Thyroid gland (tissue), 4 donors: Measurements from ENCODE around the gene HIPK2. TPM values are rescaled to one million over a fixed set of nuclear protein-coding genes. Genes with fewer than 3 reads are reported as not detected.

Experiments
- DNase-seq, 2 donors: peaks; one replicate each; pipeline ENCODE4 v3.0.0-alpha.2; 2019
- H3K27ac ChIP-seq, 3 donors: fragments of 200-600 bp; sonication (generic); 1 replicate in 2 of 3; 2 replicates in 1 of 3; pipeline ENCODE4 v1.5.1; 2016 to 2019; ENCODE audit warnings: mild to moderate bottlenecking in 1 of 3, moderate library complexity in 1 of 3
- H3K27me3 ChIP-seq: fragments of 200-600 bp; sonication (generic); one replicate; pipeline ENCODE4 v1.5.1; 2019
- H3K36me3 ChIP-seq, 2 donors: fragments of 200-600 bp; sonication (generic); one replicate each; pipeline ENCODE4 v1.5.1; 2016 to 2019
- H3K4me1 ChIP-seq, 2 donors: fragments of 200-600 bp; sonication (generic); one replicate each; pipeline ENCODE4 v1.5.1; 2017 to 2019
- H3K4me3 ChIP-seq, 3 donors: fragments of 200-600 bp; sonication (generic); replicated peaks in 1 of 3; 1 replicate in 2 of 3; 2 replicates in 1 of 3; pipeline ENCODE4 v1.5.1; 2016; ENCODE audit warnings: mild to moderate bottlenecking in 1 of 3
- H3K9me3 ChIP-seq: fragments of 200-600 bp; sonication (generic); one replicate; pipeline ENCODE4 v1.5.1; 2017
- POLR2A ChIP-seq, 2 donors: fragments of 450-650 bp; IDR thresholded peaks; one replicate each; pipeline ENCODE4 v1.6.1; 2017; ENCODE audit warnings: antibody characterized with exemption in 2 of 2, mild to moderate bottlenecking in 2 of 2, moderate library complexity in 1 of 2
- WGBS, 2 donors: methylation state at CpG; one replicate each; pipeline ENCODE4 v1.1.5; 2017; 5-methylcytosine and 5-hydroxymethylcytosine counted together
- intact Hi-C: fragments of 100-400 bp; cut with DNase I; formaldehyde crosslinking; loops from one replicate; pipeline ENCODE4 v1.15.1; 2023
- total RNA-seq, 4 donors: library from RNA; depleted of rRNA; stranded (reverse); fragments of >200 nt; gene quantifications; one replicate each; pipeline ENCODE4 v1.2.3, GENCODE V29; 2016
- TF ChIP-seq, protein P1 (sequence below), 6 experiments: fragments of 200-600 bp in 3 of 6; fragments of 450-650 bp in 3 of 6; sonication (generic) in 3 of 6; IDR thresholded peaks; one replicate each; pipeline ENCODE4 v1.5.1; 2016 to 2019; ENCODE audit warnings: antibody characterized with exemption in 6 of 6, mild to moderate bottlenecking in 2 of 6, inconsistent platforms in 1 of 6, moderate library complexity in 1 of 6

Gene HIPK2
- total RNA-seq, 4 donors from 2014 or later: 31.3 to 58.5 (median 41.0) TPM

DNA sequence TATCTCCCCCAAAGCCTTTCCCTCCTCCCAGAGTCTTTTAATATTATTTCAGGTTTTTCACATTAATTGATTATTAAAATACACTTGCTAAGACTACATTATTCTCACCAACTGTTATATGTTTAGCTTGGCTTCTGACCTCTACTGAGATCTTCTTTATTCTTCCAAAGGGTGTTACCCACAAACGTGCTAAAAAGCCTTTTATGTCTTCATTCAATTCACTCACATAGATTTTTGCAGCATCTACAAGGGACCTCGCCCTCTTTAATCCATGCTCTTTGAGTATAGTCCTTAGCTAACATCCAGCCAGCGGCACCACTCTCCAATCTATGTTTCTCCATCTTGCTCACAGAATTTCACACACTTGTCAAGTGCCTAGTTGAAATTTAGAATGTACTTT is 115.9 kb downstream of the HIPK2 start:
- no peak for DNase-seq
- intact Hi-C loops: no loop called here
- peak overlapping the region in 1 of 3 donors; percentile 89 for H3K27ac ChIP-seq
- H3K4me1 ChIP-seq: peaks cover 43 to 50% of the 10 kb centered on the region in 2 donors
- no peaks in the 10 kb centered on the region for H3K36me3 ChIP-seq
- H3K4me3 ChIP-seq: no peak overlapping the region
- no peaks in the 10 kb centered on the region for H3K9me3 ChIP-seq
- no peak for TF ChIP-seq POLR2A (IDR thresholded peaks at IDR 0.05)
- TF ChIP-seq, protein P1, sequence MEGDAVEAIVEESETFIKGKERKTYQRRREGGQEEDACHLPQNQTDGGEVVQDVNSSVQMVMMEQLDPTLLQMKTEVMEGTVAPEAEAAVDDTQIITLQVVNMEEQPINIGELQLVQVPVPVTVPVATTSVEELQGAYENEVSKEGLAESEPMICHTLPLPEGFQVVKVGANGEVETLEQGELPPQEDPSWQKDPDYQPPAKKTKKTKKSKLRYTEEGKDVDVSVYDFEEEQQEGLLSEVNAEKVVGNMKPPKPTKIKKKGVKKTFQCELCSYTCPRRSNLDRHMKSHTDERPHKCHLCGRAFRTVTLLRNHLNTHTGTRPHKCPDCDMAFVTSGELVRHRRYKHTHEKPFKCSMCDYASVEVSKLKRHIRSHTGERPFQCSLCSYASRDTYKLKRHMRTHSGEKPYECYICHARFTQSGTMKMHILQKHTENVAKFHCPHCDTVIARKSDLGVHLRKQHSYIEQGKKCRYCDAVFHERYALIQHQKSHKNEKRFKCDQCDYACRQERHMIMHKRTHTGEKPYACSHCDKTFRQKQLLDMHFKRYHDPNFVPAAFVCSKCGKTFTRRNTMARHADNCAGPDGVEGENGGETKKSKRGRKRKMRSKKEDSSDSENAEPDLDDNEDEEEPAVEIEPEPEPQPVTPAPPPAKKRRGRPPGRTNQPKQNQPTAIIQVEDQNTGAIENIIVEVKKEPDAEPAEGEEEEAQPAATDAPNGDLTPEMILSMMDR (IDR thresholded peaks at IDR 0.05): no peak
- no peaks in the 10 kb centered on the region for H3K27me3 ChIP-seq
- 88% methylated on average over 3 of the region's 3 CpGs for WGBS, 2 donors

DNA sequence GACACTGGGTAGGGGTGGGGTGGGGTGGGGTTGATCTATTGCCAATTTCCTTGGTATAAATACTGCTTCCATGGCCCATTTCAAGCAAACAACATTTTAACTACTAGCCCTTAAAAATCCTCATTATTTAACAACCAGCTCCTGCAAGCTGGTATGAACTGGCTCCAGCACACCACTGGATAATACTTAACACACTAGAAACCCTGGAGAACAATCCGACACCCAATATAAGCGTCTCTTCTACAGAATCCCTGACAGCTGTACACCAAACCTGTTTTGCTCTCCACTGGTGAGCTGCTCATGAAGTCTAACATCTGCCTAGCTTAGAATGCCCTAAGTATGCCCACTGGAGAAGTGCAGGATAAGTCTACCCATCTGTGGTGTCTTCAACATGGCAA is 116.8 kb downstream of the HIPK2 start:
- TF ChIP-seq POLR2A (IDR thresholded peaks at IDR 0.05): no peak
- TF ChIP-seq, protein P1 (IDR thresholded peaks at IDR 0.05): no peak
- 93% methylated on average over 2 of the region's 2 CpGs for WGBS, 2 donors

DNA sequence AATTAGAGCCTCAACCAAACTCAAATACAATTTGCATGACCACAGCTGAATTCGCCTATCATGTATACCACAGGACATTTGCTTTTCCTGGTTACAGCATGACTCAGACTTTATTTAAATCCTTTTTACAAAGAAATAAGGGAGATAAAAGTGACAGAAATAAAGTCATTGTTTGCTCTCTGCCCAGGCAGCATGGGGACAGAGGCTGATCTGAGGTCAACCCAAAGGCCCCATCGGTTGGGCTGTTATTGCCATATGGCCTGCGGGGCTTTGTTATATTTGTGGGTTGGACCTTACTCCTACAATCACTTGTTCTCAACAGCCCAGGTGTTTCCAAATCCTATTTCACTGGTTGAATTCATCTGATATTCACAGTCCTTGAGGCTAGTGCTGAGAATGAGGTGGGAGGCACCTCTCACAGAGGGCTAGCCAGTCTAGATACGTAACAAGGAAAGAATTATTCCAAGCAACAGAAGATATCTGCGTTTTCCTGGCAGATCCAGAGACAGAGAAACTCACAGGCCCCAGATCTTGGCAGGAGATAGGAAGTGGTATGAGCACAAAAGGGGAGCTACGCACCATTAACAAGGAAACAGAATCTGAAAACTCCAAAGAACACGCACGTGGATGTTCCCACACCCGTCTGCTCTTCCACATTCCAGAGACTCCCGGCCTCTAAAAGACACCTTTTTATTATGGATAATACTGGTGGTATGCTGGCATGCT is 117.3 kb downstream of the HIPK2 start:
- WGBS, 2 donors: 61 to 79% methylated on average over 10 of the region's 10 CpGs
- Histone ChIP-seq H3K4me3 (no peak overlapping the region), H3K36me3 (no peaks in the 10 kb centered on the region), H3K9me3 (no peaks in the 10 kb centered on the region), H3K4me1 (peaks cover 33 to 38% of the 10 kb centered on the region in 2 donors), H3K27ac (peak overlapping the region; percentile 29 to 89 (median 71)), H3K27me3 (no peaks in the 10 kb centered on the region)
- intact Hi-C loops: no loop called here
- TF ChIP-seq, protein P1 (IDR thresholded peaks at IDR 0.05): no peak
- no peak for DNase-seq

More for the DNA sequence above, 116.8 kb downstream of the HIPK2 start:
- no peak for DNase-seq
- H3K4me1 ChIP-seq: peaks cover 34 to 42% of the 10 kb centered on the region in 2 donors
- no peaks in the 10 kb centered on the region for H3K9me3 ChIP-seq
- H3K27me3 ChIP-seq: no peaks in the 10 kb centered on the region
- intact Hi-C loops: no loop called here
- H3K27ac ChIP-seq: peak overlapping the region; percentile 20 to 89 (median 71)
- no peak overlapping the region for H3K4me3 ChIP-seq
- no peaks in the 10 kb centered on the region for H3K36me3 ChIP-seq

DNA sequence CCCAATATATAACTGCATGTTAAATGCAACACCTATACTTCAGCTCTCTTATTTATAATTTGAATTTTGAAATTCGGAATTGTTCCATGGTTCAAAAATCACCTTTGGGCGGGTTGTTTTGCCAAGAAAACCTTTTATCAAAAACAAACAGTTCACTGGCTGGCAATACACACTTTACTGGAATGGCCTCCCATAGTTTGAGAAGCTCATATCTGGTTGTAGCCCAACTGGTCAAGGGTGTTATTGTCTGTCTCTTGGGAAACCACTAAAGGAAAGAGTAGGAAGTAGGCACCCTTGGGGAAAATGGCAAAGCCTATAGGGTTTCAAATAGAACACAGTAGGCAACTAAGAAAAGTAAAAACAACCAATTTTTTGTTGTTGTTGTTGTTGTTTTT is 117.9 kb downstream of the HIPK2 start:
- H3K27ac ChIP-seq: peak overlapping the region; percentile 29 to 89 (median 71)
- H3K4me3 ChIP-seq: no peak overlapping the region
- 44 to 45% methylated on average over 2 of the region's 2 CpGs for WGBS, 2 donors
- peaks cover 33 to 38% of the 10 kb centered on the region in 2 donors for H3K4me1 ChIP-seq
- TF ChIP-seq, protein P1 (IDR thresholded peaks at IDR 0.05): no peak
- no peak for TF ChIP-seq POLR2A (IDR thresholded peaks at IDR 0.05)
- no peaks in the 10 kb centered on the region for H3K9me3 ChIP-seq
- intact Hi-C loops: no loop called here
- DNase-seq: no peak
- H3K27me3 ChIP-seq: no peaks in the 10 kb centered on the region
- H3K36me3 ChIP-seq: no peaks in the 10 kb centered on the region

DNA sequence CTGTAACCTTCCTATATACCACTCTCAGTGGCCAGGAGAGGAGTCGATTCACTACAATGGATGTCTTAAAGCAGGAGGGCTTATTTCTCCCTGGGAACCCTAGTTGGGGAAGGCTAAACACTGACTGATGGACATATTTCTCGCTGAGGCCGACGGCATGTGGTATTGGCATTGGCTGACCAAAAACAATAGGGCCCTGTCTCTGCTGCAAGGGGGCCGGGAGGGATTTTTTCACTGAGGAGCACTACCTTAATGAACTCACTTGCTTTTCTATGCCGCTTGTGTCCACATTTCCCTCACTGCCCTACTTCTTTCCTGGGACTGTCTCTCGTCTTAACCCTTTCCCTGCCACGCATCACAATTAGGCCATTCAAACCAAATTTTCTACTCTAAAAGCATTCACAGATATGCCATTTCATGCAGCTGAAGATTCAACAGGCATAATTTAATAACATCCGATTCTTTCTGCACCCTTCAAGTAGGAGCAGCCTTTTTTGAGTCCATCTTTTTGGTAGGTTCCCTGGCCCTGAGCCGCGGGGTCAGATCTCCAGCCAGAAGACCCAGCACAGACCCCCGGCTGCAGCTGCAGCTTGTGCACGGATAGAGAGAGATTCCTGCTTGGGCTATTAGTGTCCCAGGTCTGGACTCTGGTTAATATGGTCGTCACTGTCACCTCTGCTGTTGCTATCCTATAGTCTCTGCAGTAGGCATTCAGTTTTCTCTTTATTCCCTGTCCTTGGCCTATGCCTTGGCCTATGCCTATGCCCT is 118.7 kb downstream of the HIPK2 start:
- H3K36me3 ChIP-seq: no peaks in the 10 kb centered on the region
- 63 to 70% methylated on average over 14 of the region's 14 CpGs for WGBS, 2 donors
- no peaks in the 10 kb centered on the region for H3K9me3 ChIP-seq
- no peak overlapping the region for H3K4me3 ChIP-seq
- H3K27ac ChIP-seq: peak overlapping the region; percentile 48 to 89 (median 71)
- H3K4me1 ChIP-seq: peaks cover 33 to 38% of the 10 kb centered on the region in 2 donors
- no peaks in the 10 kb centered on the region for H3K27me3 ChIP-seq
- TF ChIP-seq, protein P1 (IDR thresholded peaks at IDR 0.05): no peak
- no peak for TF ChIP-seq POLR2A (IDR thresholded peaks at IDR 0.05)
- no peak for DNase-seq
- intact Hi-C loops: no loop called here
